ENCODE results near the gene LUC7L3. TPM values are rescaled to one million over a fixed set of nuclear protein-coding genes. Genes with fewer than 3 reads are reported as not detected.

The LUC7L3 gene
- total and polyA plus RNA-seq, 2 of the 13 experiments (the other 11 are each of a cell fraction or from before 2014, with no cell fraction given), result 108 to 120 TPM

DNA sequence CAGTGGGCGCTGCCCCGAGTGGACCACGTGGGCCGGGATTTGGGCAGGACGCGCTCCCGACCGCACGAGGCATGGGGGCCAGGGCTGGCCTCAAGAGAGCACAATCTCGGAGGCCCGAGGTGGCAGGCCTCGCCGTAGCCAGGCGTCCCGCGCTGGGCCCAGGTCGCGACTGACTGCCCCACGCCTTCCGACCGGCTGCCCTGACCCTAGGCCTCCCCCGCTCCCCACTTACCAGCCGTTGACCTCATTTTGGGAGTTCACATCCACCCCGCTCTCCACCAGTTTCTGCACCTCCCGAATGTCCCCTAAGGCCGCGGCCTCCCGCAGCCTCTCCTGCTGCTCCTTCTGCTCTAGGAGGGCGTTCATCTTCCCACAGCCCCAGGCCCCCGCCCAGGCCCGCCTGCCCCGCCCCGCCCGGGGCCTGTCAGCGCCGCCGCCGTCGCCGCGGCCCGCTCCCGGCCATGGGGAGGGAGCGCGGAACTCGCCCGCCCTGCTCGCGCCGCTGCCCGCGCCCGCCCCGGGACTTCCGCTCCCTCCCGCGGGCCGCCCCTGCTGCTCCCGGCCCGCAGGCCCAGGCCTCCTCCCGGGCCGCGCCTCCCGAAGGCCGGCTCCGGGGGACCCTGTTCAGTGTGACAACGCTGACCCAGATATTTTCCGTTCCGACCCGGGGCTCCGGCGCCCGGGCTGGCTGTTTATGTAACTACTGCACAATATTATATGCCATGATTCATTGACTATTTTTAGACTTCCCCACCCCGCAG is 11.9 kb upstream of the LUC7L3 start, which contains the start of gene ANKRD40 (continued):
- TF ChIP-seq ZNF724P (CRISPR knock-in tag; IDR thresholded peaks at IDR 0.05; ENCODE audit: borderline replicate concordance) (peak; percentile 89; the same call in 1 of the 2 replicates), EP300 (IDR thresholded peaks at IDR 0.05; ENCODE audit: low read depth in 2 of 2, low read length in 2 of 2) (peak; percentile 69 to 75), EP300 (CRISPR knock-in tag; IDR thresholded peaks at IDR 0.05; ENCODE audit: borderline replicate concordance) (peak; percentile 48; the same call in 1 of the 2 replicates), PITX1 (CRISPR knock-in tag; IDR thresholded peaks at IDR 0.05) (peak; percentile 67), IKZF4 (CRISPR knock-in tag; IDR thresholded peaks at IDR 0.05; ENCODE audit: borderline replicate concordance, low read depth, not compliant biosample characterization) (peak; percentile 91), ZNF20 (CRISPR knock-in tag; IDR thresholded peaks at IDR 0.05) (0 out of 2 replicates have a peak, but pooled peaks have one; percentile 40), ZNF556 (CRISPR knock-in tag; IDR thresholded peaks at IDR 0.05; ENCODE audit: borderline replicate concordance) (peak; percentile 88), ZFP82 (CRISPR knock-in tag; IDR thresholded peaks at IDR 0.05; ENCODE audit: borderline replicate concordance) (peak; percentile 77; the same call in 1 of the 2 replicates), ELF3 (CRISPR knock-in tag; IDR thresholded peaks at IDR 0.05) (peak; percentile 78), ZNF766 (CRISPR knock-in tag; IDR thresholded peaks at IDR 0.05; ENCODE audit: borderline replicate concordance) (peak; percentile 94), ZNF530 (CRISPR knock-in tag; IDR thresholded peaks at IDR 0.05; ENCODE audit: low read depth) (0 out of 2 replicates have a peak, but pooled peaks have one; percentile 25), RFXAP (CRISPR knock-in tag; IDR thresholded peaks at IDR 0.05; ENCODE audit: borderline replicate concordance) (peak; percentile 77; the same call in 1 of the 2 replicates), ISX (CRISPR knock-in tag; conservative IDR thresholded peaks at IDR 0.05) (no peak), DNMT1 (CRISPR knock-in tag; IDR thresholded peaks at IDR 0.05) (peak; percentile 84), SMAD9 (CRISPR knock-in tag; IDR thresholded peaks at IDR 0.05) (no peak), SETDB1 (CRISPR knock-in tag; IDR thresholded peaks at IDR 0.05; ENCODE audit: borderline replicate concordance) (no peak), ZNF891 (CRISPR knock-in tag; IDR thresholded peaks at IDR 0.05) (peak; percentile 40; the same call in 1 of the 2 replicates), GZF1 (CRISPR knock-in tag; IDR thresholded peaks at IDR 0.05) (peak; percentile 88), PHF8 (CRISPR knock-in tag; IDR thresholded peaks at IDR 0.05) (peak; percentile 96), NR2F6 (IDR thresholded peaks at IDR 0.05) (peak; percentile 37; the same call in 1 of the 2 replicates), NR2F6 (CRISPR knock-in tag; IDR thresholded peaks at IDR 0.05) (peak; percentile 47; the same call in 1 of the 2 replicates), TEAD3 (CRISPR knock-in tag; optimal IDR thresholded peaks at IDR 0.05; ENCODE audit: borderline replicate concordance) (peak; percentile 27), ZNF672 (CRISPR knock-in tag; IDR thresholded peaks at IDR 0.05) (no peak), CCAR2 (optimal IDR thresholded peaks at IDR 0.05; ENCODE audit: low read depth, low read length) (peak; percentile 95), SMARCE1 (IDR thresholded peaks at IDR 0.05; ENCODE audit: borderline replicate concordance) (no peak)
- TF ChIP-seq, protein P1, sequence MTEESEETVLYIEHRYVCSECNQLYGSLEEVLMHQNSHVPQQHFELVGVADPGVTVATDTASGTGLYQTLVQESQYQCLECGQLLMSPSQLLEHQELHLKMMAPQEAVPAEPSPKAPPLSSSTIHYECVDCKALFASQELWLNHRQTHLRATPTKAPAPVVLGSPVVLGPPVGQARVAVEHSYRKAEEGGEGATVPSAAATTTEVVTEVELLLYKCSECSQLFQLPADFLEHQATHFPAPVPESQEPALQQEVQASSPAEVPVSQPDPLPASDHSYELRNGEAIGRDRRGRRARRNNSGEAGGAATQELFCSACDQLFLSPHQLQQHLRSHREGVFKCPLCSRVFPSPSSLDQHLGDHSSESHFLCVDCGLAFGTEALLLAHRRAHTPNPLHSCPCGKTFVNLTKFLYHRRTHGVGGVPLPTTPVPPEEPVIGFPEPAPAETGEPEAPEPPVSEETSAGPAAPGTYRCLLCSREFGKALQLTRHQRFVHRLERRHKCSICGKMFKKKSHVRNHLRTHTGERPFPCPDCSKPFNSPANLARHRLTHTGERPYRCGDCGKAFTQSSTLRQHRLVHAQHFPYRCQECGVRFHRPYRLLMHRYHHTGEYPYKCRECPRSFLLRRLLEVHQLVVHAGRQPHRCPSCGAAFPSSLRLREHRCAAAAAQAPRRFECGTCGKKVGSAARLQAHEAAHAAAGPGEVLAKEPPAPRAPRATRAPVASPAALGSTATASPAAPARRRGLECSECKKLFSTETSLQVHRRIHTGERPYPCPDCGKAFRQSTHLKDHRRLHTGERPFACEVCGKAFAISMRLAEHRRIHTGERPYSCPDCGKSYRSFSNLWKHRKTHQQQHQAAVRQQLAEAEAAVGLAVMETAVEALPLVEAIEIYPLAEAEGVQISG (CRISPR knock-in tag; IDR thresholded peaks at IDR 0.05), result peak; percentile 94
- TF ChIP-seq, protein P2, sequence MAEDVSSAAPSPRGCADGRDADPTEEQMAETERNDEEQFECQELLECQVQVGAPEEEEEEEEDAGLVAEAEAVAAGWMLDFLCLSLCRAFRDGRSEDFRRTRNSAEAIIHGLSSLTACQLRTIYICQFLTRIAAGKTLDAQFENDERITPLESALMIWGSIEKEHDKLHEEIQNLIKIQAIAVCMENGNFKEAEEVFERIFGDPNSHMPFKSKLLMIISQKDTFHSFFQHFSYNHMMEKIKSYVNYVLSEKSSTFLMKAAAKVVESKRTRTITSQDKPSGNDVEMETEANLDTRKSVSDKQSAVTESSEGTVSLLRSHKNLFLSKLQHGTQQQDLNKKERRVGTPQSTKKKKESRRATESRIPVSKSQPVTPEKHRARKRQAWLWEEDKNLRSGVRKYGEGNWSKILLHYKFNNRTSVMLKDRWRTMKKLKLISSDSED (CRISPR knock-in tag; IDR thresholded peaks at IDR 0.05), result peak; percentile 77; the same call in 1 of the 2 replicates
